Non-pigmented ciliary epithelial cell (primary cell): ENCODE data around the gene UMAD1.
"Not testable (repeated sequence)": the region's sequence is repeated elsewhere in the genome, so short reads cannot be mapped to it uniquely, and the experiment has no call there.

Source experiments
- DNase-seq: peaks from one replicate; pipeline ENCODE4 v3.0.0-alpha.2; 2010; ENCODE audit warnings: low read depth

Gene UMAD1

GRCh38 chr7:7652798-7653540 lies 12.4 kb downstream of the UMAD1 start:
- no peak for DNase-seq

DNA sequence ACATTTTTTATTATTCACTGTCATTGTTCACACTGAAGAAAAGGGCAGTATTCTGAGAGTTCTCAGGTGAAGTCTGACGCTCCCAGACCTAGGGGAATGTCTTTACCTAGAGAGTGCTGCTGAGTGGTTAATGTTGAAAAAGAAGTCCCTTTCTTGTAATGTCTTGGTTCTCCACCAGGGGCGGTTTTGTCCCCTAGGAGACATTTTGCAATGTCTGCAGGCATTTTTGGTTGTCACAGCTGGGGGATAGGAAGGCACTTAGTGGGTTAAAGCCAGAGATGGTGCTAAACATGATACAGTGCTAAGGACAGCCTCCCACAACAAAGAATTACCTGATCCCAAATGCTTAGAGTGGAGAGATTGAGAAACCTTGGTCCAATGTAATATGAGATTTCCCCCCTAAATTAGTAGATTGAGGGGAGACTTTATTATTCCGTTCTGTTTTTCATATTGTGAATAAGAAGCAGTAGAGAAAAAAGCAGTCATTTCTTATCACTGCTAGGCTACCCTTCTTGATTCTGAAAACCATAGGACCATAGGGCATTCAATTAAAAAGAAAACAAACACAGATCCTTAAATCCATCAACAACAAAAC lies 13.1 kb downstream of the UMAD1 start:
- no peak for DNase-seq

DNA sequence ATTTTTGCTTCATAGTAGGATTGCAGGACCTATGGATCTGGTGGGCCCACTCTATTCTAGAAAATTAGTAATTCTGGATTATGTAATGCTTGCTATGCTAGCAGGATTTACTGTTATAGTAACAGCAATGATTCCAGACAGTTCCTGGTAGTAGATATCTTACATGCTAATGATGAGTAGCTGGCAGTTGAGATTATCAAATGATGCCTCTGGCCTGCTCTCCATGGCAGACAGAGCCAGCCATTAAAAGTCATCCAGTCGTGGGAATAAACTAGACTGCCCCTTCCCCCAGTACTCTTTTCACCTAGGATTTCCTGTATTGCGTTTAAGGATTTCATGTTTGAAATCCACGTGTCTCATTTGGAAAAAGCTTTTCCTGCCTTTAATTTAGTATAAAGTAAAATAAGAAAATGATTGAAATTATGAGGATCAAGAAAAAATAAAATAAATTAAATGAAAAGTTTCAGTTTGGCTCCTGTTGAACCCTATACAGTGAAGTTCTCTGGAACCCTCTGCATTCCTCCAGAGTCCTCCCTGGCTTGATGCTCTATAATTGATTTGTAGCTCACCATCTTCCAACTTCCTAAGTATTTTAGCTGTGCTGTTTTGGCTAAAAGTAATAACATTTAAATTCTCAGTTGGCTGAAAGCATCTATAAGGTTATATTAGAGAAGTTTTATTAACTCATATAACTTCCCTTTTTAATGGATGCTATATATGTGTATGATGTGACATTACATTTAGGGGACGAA lies 14.6 kb downstream of the UMAD1 start:
- no peak for DNase-seq

- DNase-seq: not testable (repeated sequence)
These were observed 15.9 kb downstream of the UMAD1 start for GRCh38 chr7:7656459-7656858.

GRCh38 chr7:7662527-7662926 lies 22.0 kb downstream of the UMAD1 start:
- no peak for DNase-seq

DNA sequence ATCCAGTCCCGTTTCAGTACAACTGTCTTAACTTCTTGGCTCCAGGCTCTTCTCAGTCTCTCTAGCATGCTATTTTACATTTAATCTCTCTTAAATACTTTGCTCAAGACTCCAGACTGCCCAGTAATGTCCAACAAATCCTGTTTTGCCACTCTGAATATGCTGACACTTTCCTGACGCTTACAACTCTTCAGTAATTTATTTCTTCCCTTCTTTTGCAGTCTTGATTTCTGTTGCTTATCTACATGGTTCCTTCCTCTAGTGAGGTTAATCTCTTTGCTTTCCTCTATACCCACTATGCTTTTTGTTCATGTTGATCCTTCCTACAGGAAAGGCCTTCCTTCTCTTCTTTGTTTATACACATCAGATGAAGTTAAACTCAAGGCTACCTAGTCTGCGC lies 23.7 kb downstream of the UMAD1 start:
- DNase-seq: no peak

- DNase-seq: no peak
These were observed 24.5 kb downstream of the UMAD1 start for GRCh38 chr7:7665031-7665430.

DNA sequence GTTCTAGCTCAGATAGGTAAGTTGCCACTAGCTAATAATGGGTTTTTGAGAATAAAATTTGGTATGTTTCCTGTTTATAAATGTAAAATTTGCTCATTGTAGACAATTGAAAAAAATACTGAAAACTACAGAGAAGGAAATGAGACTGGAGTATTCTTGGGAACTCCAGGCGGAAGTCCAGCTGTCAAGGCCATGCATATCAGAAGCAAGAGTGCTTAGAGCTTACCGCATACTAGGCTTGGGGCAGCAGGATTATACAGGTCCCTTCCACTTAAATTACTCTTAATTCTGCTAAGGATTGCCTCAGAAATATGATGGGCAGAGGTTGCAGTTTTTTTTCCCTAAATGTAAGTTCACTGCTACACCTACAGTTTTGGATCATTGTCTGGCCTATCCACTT lies 26.6 kb downstream of the UMAD1 start:
- no peak for DNase-seq

- DNase-seq: no peak
These were observed 28.2 kb downstream of the UMAD1 start for GRCh38 chr7:7668706-7669105.

DNA sequence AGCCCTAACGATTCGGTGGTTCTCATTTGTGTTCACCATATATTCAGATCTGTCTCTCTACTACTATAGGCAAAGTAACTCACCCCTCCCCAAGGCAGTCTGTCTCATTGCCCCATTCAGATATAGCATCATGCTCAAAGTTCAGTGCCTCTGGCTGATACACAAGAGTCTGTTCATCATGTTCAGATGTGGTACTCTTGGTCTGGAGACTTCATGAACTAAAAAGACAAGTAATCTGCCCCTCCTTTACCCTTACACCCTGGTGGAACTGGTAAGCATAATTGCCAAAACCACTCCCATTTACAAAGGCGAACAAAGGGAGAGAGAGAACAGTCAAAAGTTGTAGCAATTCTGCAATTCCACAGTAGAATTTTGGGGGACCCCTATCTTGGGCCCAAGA lies 29.9 kb downstream of the UMAD1 start:
- no peak for DNase-seq

- DNase-seq: no peak
These were observed 30.8 kb downstream of the UMAD1 start for GRCh38 chr7:7671361-7671760.

- DNase-seq: no peak
These were observed 32.1 kb downstream of the UMAD1 start for GRCh38 chr7:7672545-7673239.

GRCh38 chr7:7673240-7673550 lies 32.6 kb downstream of the UMAD1 start:
- no peak for DNase-seq

DNA sequence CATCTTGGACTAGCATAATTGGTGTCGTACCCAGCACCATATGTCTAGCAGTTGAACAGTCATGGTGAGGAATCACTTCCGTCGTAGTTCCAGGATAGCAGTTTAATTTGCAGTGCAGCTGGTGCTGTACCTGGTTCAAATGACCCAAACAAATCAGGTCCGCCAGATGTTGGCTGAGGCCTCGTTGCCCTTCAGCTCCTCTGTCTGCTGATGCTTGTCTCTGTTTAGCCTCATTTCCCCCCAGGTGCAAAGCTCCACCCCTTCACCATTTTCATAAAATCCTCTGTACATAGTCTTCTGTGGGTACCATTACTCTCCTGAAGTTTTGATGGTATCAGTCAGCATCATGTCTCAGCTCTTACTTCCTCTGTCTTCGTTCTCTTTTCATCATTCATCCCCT lies 35.1 kb downstream of the UMAD1 start:
- DNase-seq: no peak

DNA sequence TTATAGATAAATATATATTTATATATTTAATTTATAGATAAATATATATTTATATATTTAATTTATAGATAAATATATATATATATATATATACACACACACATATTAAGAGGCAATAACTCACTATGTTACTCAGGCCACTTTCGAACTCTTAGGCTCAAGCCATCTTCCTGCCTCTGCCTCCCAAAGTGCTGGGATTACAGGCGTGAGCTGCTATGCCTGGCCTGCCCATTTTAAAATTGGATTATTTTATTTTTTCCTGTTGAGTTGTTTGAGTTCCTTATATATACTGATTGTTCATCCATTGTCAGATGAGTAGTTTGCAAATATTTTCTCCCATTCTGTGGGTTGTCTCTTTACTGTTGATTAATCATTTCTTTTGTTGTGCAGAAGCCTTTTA lies 39.1 kb downstream of the UMAD1 start:
- not testable (repeated sequence) for DNase-seq

DNA sequence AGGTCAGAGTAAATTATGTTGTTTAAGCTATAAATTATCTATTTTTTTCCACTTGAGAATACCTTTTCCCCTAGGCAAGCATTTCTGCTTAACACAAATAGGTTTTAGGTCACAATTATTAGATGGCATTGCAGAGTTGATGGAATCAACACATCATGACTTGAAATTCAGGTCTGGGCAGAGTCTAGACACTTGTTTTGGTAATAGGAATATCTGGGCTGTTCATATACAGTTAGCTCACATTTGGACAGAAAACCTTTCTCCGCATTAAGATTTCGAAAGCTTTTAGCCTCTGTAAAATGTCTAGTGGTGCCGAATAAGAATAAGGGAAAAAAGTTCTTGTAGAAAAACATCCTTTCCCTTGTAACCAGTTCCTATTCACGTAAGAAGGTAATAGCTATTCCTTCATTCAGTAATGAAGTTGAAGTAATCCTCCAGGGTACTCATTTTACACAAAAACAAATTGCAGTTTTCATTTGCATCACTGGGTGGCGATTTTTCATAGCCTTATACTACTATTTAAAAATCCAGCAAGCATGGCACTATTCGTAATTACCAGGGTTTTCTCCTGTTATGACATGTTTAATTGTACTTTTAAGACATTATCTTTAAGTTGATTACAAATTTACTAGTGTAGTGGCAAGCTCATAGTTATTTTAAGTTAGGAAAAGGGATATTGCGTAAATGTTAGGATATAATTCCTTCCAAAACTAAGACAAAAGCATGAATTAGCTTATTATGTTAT lies 40.8 kb downstream of the UMAD1 start:
- DNase-seq: peak; percentile 22

GRCh38 chr7:7681936-7682329 lies 41.4 kb downstream of the UMAD1 start:
- DNase-seq: no peak

GRCh38 chr7:7682861-7683260 lies 42.3 kb downstream of the UMAD1 start:
- no peak for DNase-seq

GRCh38 chr7:7686811-7687508 lies 46.4 kb downstream of the UMAD1 start:
- peak; percentile 40 for DNase-seq

- DNase-seq: no peak
These were observed 47.2 kb downstream of the UMAD1 start for GRCh38 chr7:7687800-7688199.

- no peak for DNase-seq
These were observed 47.8 kb downstream of the UMAD1 start for GRCh38 chr7:7688310-7688709.

DNA sequence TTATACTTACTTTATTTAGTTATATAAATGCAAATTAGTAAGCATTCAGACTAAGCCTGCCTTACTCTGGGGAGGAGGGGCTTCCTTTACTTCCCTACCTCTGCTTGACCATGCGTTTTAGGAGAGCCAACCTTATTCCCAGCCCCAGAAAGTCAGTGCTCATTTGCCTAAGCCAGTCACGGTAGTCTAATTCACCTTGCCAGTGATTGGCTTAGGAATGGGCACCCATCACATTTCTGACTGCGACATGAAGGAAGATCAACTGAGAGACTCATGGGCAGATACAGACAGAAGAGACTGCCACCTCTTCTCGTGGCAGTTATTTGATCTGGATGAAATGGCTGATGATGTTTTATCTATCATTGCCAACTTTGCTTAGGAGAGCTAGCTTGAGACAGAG lies 48.4 kb downstream of the UMAD1 start:
- no peak for DNase-seq
